ENCODE results near the gene TMLHE.

TMLHE gene

GRCh38 chrX:155441097-155441496, 171.7 kb downstream of the TMLHE start:
- Histone ChIP-seq H3K36me3 (replicated peaks) (no peaks in the 10 kb centered on the region), H3K4me3 (ENCODE audit: low read depth, low read length) (no peak overlapping the region), H3K27ac (no peak overlapping the region), H3K27me3 (replicated peaks) (no peaks in the 10 kb centered on the region)
- in situ Hi-C loops (cut with HindIII; ENCODE audit: low pct_ligation_motif_present, low sequenced_read_pairs), result no loop called here
- TF ChIP-seq CTCF (IDR thresholded peaks at IDR 0.05; ENCODE audit: low read depth, low read length, missing control alignments), result no peak
- no peak for DNase-seq

All from brain microvascular endothelial cell (primary cell).